NCI-H2029 treated with DMSO at 0.1 percent for 48 hours (cell line): ENCODE data around the gene CCDC188.

Experiments
- DNase-seq: peaks from one replicate; lab custom pipeline; 2025; lab: John Stamatoyannopoulos, UW

Gene CCDC188

GRCh38 chr22:20147237-20147988, 3.4 kb downstream of the CCDC188 start:
- no peak for DNase-seq

GRCh38 chr22:20146777-20147176, 4.1 kb downstream of the CCDC188 start:
- no peak for DNase-seq

GRCh38 chr22:20145832-20146223, 5.0 kb downstream of the CCDC188 start:
- no peak for DNase-seq

- DNase-seq: no peak
Measured at GRCh38 chr22:20145206-20145831, 5.5 kb downstream of the CCDC188 start.

GRCh38 chr22:20143883-20144665, 6.8 kb downstream of the CCDC188 start:
- no peak for DNase-seq

GRCh38 chr22:20142711-20143621, 7.9 kb downstream of the CCDC188 start:
- no peak for DNase-seq

GRCh38 chr22:20141186-20142077, 9.4 kb downstream of the CCDC188 start:
- DNase-seq: no peak

GRCh38 chr22:20140521-20140964, 10.3 kb downstream of the CCDC188 start:
- DNase-seq: no peak

GRCh38 chr22:20140107-20140445, 10.8 kb downstream of the CCDC188 start:
- no peak for DNase-seq

GRCh38 chr22:20139391-20140106, 11.3 kb downstream of the CCDC188 start:
- DNase-seq: no peak

- DNase-seq: no peak
Measured at GRCh38 chr22:20138868-20139267, 12.0 kb downstream of the CCDC188 start.

- no peak for DNase-seq
Measured at GRCh38 chr22:20138417-20138738, 12.5 kb downstream of the CCDC188 start.

GRCh38 chr22:20137671-20138416, 13.0 kb downstream of the CCDC188 start:
- no peak for DNase-seq

- no peak for DNase-seq
Measured at GRCh38 chr22:20137113-20137512, 13.7 kb downstream of the CCDC188 start.

- no peak for DNase-seq
Measured at GRCh38 chr22:20136603-20136873, 14.3 kb downstream of the CCDC188 start.

GRCh38 chr22:20135806-20136602, 14.9 kb downstream of the CCDC188 start:
- no peak for DNase-seq

- DNase-seq: no peak
Measured at GRCh38 chr22:20135265-20135664, 15.6 kb downstream of the CCDC188 start.

- DNase-seq: no peak
Measured at GRCh38 chr22:20133930-20134549, 16.8 kb downstream of the CCDC188 start.
